Sigmoid colon (tissue), 4 donors: ENCODE results near the gene IQCE.

Source experiments
- EP300 ChIP-seq, 4 donors: sonication (generic); formaldehyde crosslinking; IDR thresholded peaks; one replicate each; pipeline ENCODE4 v1.6.1; 2017; ENCODE audit warnings: antibody characterized with exemption in 4 of 4
- TF ChIP-seq, protein P1 (sequence below), 4 experiments: fragments of 450-650 bp in 3 of 4; fragments of 200-600 bp in 1 of 4; IDR thresholded peaks; one replicate each; pipeline ENCODE4 v1.5.1; 2016 to 2019; ENCODE audit warnings: antibody characterized with exemption in 4 of 4, mild to moderate bottlenecking in 3 of 4, moderate library complexity in 2 of 4

DNA sequence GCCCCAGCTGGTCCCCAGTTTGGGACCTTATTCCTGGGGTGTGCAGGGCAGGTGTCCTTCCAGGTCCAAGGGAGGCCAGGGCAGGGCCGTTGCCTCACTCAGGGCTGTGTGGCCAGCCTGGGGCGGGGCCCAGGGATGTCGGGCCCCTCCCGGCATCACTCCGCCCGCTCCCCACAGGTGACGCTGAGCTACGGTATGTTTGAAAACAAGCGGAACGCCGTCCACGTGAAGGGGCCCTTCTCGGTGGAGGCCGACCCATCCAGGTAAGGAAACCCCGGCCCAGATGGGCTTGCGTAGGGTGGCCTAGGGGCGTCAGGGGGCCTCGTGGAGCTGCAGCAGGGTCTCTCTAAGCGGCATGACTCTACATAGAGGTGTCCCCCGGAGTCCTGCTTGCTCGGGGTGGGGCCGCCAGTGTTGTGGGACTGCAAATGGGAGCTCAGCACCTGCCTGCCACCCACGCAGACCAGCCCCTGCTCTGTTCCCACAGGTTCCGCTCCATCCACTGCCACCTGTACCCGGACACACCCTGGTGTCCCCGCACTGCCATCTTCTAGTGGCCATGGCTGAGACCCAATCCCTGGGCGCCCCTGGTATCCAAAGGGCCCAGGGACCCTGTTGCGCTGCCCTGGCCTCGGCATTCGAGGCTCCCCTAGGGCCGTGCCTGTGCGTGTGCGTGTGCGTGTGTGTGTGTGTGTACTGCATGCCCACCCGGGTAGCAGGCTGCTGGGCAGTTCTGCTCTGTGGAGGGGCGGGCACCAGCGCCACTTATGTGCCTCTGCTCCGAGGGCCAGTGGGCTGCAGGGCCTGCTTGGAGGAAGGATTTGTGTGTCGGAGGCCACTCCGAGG, 31.9 kb upstream of the IQCE start:
- TF ChIP-seq, protein P1, sequence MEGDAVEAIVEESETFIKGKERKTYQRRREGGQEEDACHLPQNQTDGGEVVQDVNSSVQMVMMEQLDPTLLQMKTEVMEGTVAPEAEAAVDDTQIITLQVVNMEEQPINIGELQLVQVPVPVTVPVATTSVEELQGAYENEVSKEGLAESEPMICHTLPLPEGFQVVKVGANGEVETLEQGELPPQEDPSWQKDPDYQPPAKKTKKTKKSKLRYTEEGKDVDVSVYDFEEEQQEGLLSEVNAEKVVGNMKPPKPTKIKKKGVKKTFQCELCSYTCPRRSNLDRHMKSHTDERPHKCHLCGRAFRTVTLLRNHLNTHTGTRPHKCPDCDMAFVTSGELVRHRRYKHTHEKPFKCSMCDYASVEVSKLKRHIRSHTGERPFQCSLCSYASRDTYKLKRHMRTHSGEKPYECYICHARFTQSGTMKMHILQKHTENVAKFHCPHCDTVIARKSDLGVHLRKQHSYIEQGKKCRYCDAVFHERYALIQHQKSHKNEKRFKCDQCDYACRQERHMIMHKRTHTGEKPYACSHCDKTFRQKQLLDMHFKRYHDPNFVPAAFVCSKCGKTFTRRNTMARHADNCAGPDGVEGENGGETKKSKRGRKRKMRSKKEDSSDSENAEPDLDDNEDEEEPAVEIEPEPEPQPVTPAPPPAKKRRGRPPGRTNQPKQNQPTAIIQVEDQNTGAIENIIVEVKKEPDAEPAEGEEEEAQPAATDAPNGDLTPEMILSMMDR (IDR thresholded peaks at IDR 0.05): no peak
- TF ChIP-seq EP300 (IDR thresholded peaks at IDR 0.05): no peak
